HG02884 (cell line): Measurements from ENCODE around the gene MED25.

Experiments
- ATAC-seq: cut with Tn5 transposase; IDR thresholded peaks from one replicate; pipeline ENCODE4 v1.9.1; 2021; ENCODE audit warnings: mild to moderate bottlenecking, moderate library complexity; ENCODE audit not compliant: unreplicated experiment

Gene MED25

GRCh38 chr19:49839713-49840112 is 21.6 kb downstream of the MED25 start:
- no peak for ATAC-seq

- no peak for ATAC-seq
Observed at GRCh38 chr19:49840321-49840720, 22.2 kb downstream of the MED25 start.

- ATAC-seq: no peak
Observed at GRCh38 chr19:49840736-49841249, 22.7 kb downstream of the MED25 start.

- ATAC-seq: no peak
Observed at GRCh38 chr19:49843265-49843664, 25.2 kb downstream of the MED25 start.

GRCh38 chr19:49844138-49845095 is 26.3 kb downstream of the MED25 start:
- no peak for ATAC-seq

GRCh38 chr19:49845414-49845813 is 27.3 kb downstream of the MED25 start:
- ATAC-seq: no peak

- no peak for ATAC-seq
Observed at GRCh38 chr19:49846408-49846807, 28.3 kb downstream of the MED25 start.

- ATAC-seq: no peak
Observed at GRCh38 chr19:49847731-49848696, 29.9 kb downstream of the MED25 start.

- no peak for ATAC-seq
Observed at GRCh38 chr19:49848938-49849337, 30.8 kb downstream of the MED25 start.

GRCh38 chr19:49849433-49850220 is 31.5 kb downstream of the MED25 start:
- ATAC-seq: no peak

- no peak for ATAC-seq
Observed at GRCh38 chr19:49850221-49850486, 32.1 kb downstream of the MED25 start.

GRCh38 chr19:49850487-49851342 is 32.6 kb downstream of the MED25 start, which contains the start of gene PTOV1:
Gene PTOV1, plus strand, starts transcription at chr19:49851159.
- ATAC-seq: no peak

- ATAC-seq: no peak
Observed at GRCh38 chr19:49851456-49852259, 33.6 kb downstream of the MED25 start.

- ATAC-seq: no peak
Observed at GRCh38 chr19:49852631-49853126, 34.6 kb downstream of the MED25 start.

GRCh38 chr19:49853852-49854377 is 35.8 kb downstream of the MED25 start:
- ATAC-seq: no peak

GRCh38 chr19:49854378-49855263 is 36.5 kb downstream of the MED25 start:
- ATAC-seq: no peak

GRCh38 chr19:49855277-49855675 is 37.2 kb downstream of the MED25 start:
- ATAC-seq: no peak
